ENCODE data around the gene AP5Z1. TPM values are rescaled to one million over a fixed set of nuclear protein-coding genes. Genes with fewer than 3 reads are reported as not detected.
A peak's percentile ranks its signal among the peaks of the same experiment; 100 is the strongest.

AP5Z1 gene
- polyA plus RNA-seq, 3 donors: 30.8 to 75.2 (median 33.8) TPM

DNA sequence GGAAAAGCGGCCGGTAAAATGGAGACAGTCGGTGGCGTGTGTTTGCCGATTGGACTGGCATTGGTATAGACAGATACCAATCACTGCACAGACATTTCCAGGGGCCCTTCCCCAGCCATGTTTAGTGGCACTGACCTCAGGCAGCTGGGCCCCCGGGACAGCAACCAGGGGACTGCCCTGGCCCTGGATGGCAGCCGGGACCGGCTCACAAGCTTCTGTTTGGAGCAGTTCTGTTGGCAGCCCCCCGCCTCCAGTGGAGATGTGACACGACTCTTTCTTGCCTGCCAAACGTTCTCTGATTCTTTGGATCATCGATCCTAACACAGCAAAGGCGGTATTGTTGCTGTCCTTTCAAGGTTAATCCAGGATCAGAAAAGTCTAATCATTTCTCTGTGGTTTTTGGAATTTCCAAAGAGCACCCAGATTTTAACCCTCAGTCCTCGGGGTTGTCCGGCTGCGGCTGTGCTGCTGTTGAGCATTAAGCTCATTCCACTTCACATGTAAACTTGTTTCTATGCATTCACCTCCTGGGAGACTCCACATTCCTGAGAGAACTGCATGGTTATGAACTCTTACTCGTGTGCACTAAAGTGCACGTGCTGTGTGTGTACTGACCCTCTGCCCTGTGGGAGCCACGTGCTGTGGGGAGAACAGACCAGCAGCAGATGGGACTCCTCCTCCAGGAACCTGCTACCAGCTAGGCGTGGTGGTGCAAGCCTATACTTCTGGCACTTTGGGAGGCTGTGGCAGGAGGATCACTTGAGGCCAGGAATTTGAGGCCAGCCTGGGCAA lies 47.3 kb upstream of the AP5Z1 start:
- Mint-ChIP-seq H3K9me3 (peaks cover 0 to 4% (median 0%) of the 10 kb centered on the region in 7 donors), H3K27ac (peak overlapping the region in 2 of 7 donors; percentile 16 to 40), H3K4me3 (no peak overlapping the region), H3K27me3 (ENCODE audit: low read depth in 3 of 3) (no peaks in the 10 kb centered on the region), H3K4me1 (peaks cover 57% of the 10 kb centered on the region), H3K36me3 (peaks cover 23 to 42% of the 10 kb centered on the region in 2 donors)
- H3K27ac ChIP-seq (ENCODE audit: low read depth in 1 of 2, low read length in 2 of 2): peak overlapping the region in 1 of 2 donors; percentile 88
- 95% methylated on average over 16 of the region's 20 CpGs for WGBS (ENCODE audit: insufficient coverage)
- TF ChIP-seq, protein P1, sequence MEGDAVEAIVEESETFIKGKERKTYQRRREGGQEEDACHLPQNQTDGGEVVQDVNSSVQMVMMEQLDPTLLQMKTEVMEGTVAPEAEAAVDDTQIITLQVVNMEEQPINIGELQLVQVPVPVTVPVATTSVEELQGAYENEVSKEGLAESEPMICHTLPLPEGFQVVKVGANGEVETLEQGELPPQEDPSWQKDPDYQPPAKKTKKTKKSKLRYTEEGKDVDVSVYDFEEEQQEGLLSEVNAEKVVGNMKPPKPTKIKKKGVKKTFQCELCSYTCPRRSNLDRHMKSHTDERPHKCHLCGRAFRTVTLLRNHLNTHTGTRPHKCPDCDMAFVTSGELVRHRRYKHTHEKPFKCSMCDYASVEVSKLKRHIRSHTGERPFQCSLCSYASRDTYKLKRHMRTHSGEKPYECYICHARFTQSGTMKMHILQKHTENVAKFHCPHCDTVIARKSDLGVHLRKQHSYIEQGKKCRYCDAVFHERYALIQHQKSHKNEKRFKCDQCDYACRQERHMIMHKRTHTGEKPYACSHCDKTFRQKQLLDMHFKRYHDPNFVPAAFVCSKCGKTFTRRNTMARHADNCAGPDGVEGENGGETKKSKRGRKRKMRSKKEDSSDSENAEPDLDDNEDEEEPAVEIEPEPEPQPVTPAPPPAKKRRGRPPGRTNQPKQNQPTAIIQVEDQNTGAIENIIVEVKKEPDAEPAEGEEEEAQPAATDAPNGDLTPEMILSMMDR (IDR thresholded peaks at IDR 0.05): no peak
- H3K27me3 ChIP-seq (ENCODE audit: control insufficient read depth in 2 of 2, insufficient read depth in 2 of 2, low read length in 2 of 2): no peaks in the 10 kb centered on the region
- DNase-seq: no peak
- H3K9me3 ChIP-seq (replicated peaks in 1 of 2; ENCODE audit: control insufficient read depth in 1 of 2, insufficient read depth in 1 of 2, low read length in 2 of 2): no peaks in the 10 kb centered on the region
- H3K36me3 ChIP-seq (replicated peaks in 1 of 2; ENCODE audit: control insufficient read depth in 1 of 2, insufficient read depth in 2 of 2, low read length in 2 of 2): peaks cover 5 to 38% of the 10 kb centered on the region in 2 donors
- no peak overlapping the region for H3K4me3 ChIP-seq (replicated peaks in 1 of 3; ENCODE audit: low read depth in 2 of 3, low read length in 3 of 3)
- no peak overlapping the region for H3K9ac ChIP-seq (ENCODE audit: insufficient read depth, low read length, poor library complexity, severe bottlenecking)
- no peak overlapping the region for H3K4me2 ChIP-seq (replicated peaks; ENCODE audit: extremely low read depth, low read length, poor library complexity, severe bottlenecking)
- H3K4me1 ChIP-seq (ENCODE audit: control insufficient read depth in 1 of 2, insufficient read depth in 2 of 2, low read length in 2 of 2): peaks cover 38 to 51% of the 10 kb centered on the region in 2 donors
- H4K20me1 ChIP-seq (ENCODE audit: insufficient read depth, low read length): peaks cover 79% of the 10 kb centered on the region
- intact Hi-C loops (cut with micrococcal nuclease): loop anchor here (2.0 to 5.0 kb wide), 3 partner anchors 17 to 46 kb away; partner anchors contain the start of gene FOXK1 (in 2 of the 2)
- no peak overlapping the region for H2AFZ ChIP-seq (ENCODE audit: insufficient read depth, low read depth, low read length, poor library complexity, severe bottlenecking)
- H3K79me2 ChIP-seq (ENCODE audit: insufficient read depth, low read length): peaks cover 90% of the 10 kb centered on the region

DNA sequence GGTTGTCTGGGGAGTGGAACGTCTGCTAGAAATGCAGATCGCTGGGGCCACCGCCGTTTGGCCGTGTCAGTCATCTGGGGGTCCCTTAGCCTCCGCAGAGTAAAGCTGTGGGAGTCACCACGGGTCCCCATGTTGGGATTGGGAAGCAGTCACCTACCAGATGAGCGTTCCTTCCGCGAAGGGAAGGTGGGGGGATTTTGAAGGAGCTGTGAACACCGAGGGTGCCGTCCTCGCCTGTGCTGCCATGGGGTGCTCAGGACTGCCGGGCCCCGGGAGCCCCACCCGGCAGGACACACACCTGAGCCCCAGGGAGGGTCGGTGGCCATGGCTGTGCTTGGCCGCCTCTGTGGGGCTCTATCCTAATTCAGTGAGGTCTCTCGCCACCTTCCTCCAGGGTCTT lies 46.2 kb upstream of the AP5Z1 start:
- TF ChIP-seq, protein P1 (IDR thresholded peaks at IDR 0.05): no peak
- 92% methylated on average over 18 of the region's 19 CpGs for WGBS (ENCODE audit: insufficient coverage)
- no peaks in the 10 kb centered on the region for H3K27me3 Mint-ChIP-seq (ENCODE audit: low read depth in 3 of 3)
- peaks cover 0 to 4% (median 0%) of the 10 kb centered on the region in 7 donors for H3K9me3 Mint-ChIP-seq
- Histone ChIP-seq H3K4me2 (replicated peaks; ENCODE audit: extremely low read depth, low read length, poor library complexity, severe bottlenecking) (no peak overlapping the region), H3K27ac (ENCODE audit: low read depth in 1 of 2, low read length in 2 of 2) (peak overlapping the region in 1 of 2 donors; percentile 0), H3K4me3 (replicated peaks in 1 of 3; ENCODE audit: low read depth in 2 of 3, low read length in 3 of 3) (no peak overlapping the region), H4K20me1 (ENCODE audit: insufficient read depth, low read length) (peaks cover 84% of the 10 kb centered on the region), H2AFZ (ENCODE audit: insufficient read depth, low read depth, low read length, poor library complexity, severe bottlenecking) (no peak overlapping the region), H3K27me3 (ENCODE audit: control insufficient read depth in 2 of 2, insufficient read depth in 2 of 2, low read length in 2 of 2) (no peaks in the 10 kb centered on the region), H3K9ac (ENCODE audit: insufficient read depth, low read length, poor library complexity, severe bottlenecking) (no peak overlapping the region), H3K36me3 (replicated peaks in 1 of 2; ENCODE audit: control insufficient read depth in 1 of 2, insufficient read depth in 2 of 2, low read length in 2 of 2) (peaks cover 4 to 38% of the 10 kb centered on the region in 2 donors), H3K4me1 (ENCODE audit: control insufficient read depth in 1 of 2, insufficient read depth in 2 of 2, low read length in 2 of 2) (peaks cover 39 to 49% of the 10 kb centered on the region in 2 donors), H3K9me3 (replicated peaks in 1 of 2; ENCODE audit: control insufficient read depth in 1 of 2, insufficient read depth in 1 of 2, low read length in 2 of 2) (no peaks in the 10 kb centered on the region), H3K79me2 (ENCODE audit: insufficient read depth, low read length) (peaks cover 90% of the 10 kb centered on the region)
- peak overlapping the region in 1 of 7 donors; percentile 2 for H3K27ac Mint-ChIP-seq
- intact Hi-C loops (cut with micrococcal nuclease): loop anchor here (5.0 kb wide), 1 partner anchor 47 kb away; the partner anchor contains the start of gene FOXK1 (in 2 of the 2)
- H3K4me1 Mint-ChIP-seq: peaks cover 56% of the 10 kb centered on the region
- DNase-seq: no peak
- no peak overlapping the region for H3K4me3 Mint-ChIP-seq
- H3K36me3 Mint-ChIP-seq: peaks cover 18 to 39% of the 10 kb centered on the region in 2 donors
